T-helper 1 cell treated with Interleukin-12 subunit alpha and Interleukin-12 subunit beta and Interleukin-4 antibody, amounts not matched to agents 30 μg/mL and 1 μg/mL, for 36 hours (primary cell): ENCODE measurements around the gene NEDD9.

Experiments used
- H3K27ac Mint-ChIP-seq: one replicate; pipeline ENCODE4 v1.8.0; 2021; ENCODE audit warnings: mild to moderate bottlenecking, mixed read lengths
- H3K27me3 Mint-ChIP-seq: one replicate; pipeline ENCODE4 v1.8.0; 2021; ENCODE audit warnings: low read depth, mixed read lengths
- H3K36me3 Mint-ChIP-seq: one replicate; pipeline ENCODE4 v1.8.0; 2021; ENCODE audit warnings: low read depth, mixed read lengths
- H3K4me1 Mint-ChIP-seq: one replicate; pipeline ENCODE4 v1.8.0; 2021; ENCODE audit warnings: low read depth, mixed read lengths
- H3K4me3 Mint-ChIP-seq: one replicate; pipeline ENCODE4 v1.8.0; 2021; ENCODE audit warnings: mild to moderate bottlenecking, moderate library complexity, mixed read lengths
- H3K9me3 Mint-ChIP-seq: one replicate; pipeline ENCODE4 v1.8.0; 2021; ENCODE audit warnings: mixed read lengths

NEDD9 gene

GRCh38 chr6:11200356-11200755, 32.1 kb downstream of the NEDD9 start:
- Mint-ChIP-seq H3K36me3 (peaks cover 60% of the 10 kb centered on the region), H3K27ac (peak overlapping the region; percentile 93), H3K4me3 (no peak overlapping the region)

GRCh38 chr6:11198663-11199603, 33.5 kb downstream of the NEDD9 start:
- Mint-ChIP-seq H3K9me3 (no peaks in the 10 kb centered on the region), H3K36me3 (peaks cover 59% of the 10 kb centered on the region), H3K4me1 (peaks cover 70% of the 10 kb centered on the region), H3K27me3 (no peaks in the 10 kb centered on the region), H3K27ac (peak overlapping the region; percentile 93), H3K4me3 (peak overlapping the region; percentile 57)

More at GRCh38 chr6:11200356-11200755, 32.1 kb downstream of the NEDD9 start:
- Mint-ChIP-seq H3K4me1 (peaks cover 75% of the 10 kb centered on the region), H3K9me3 (no peaks in the 10 kb centered on the region), H3K27me3 (no peaks in the 10 kb centered on the region)

DNA sequence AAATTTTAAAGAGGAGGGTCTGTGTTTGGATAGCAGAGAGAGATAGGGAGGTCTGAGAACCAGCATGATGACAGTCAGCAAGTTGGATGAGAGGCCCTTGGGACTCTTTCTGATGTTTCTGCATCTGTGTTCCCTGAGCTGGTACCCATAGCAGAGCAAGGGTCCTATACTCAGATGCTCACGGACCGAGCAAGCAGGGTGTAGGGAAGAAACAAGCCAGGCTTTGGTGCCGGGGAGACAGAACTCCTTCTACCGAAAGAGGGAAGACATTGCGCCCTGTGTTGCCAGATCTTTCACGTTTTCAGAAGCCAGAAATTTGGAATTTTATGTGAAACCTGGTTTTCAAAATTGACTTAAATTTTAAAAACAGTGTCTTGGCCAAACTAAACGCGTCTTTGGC, 34.6 kb downstream of the NEDD9 start:
- H3K27ac Mint-ChIP-seq, result peak overlapping the region; percentile 43
- H3K9me3 Mint-ChIP-seq, result peaks cover 3% of the 10 kb centered on the region
- peaks cover 63% of the 10 kb centered on the region for H3K4me1 Mint-ChIP-seq
- H3K4me3 Mint-ChIP-seq, result no peak overlapping the region
- H3K36me3 Mint-ChIP-seq, result peaks cover 58% of the 10 kb centered on the region
- H3K27me3 Mint-ChIP-seq, result no peaks in the 10 kb centered on the region

DNA sequence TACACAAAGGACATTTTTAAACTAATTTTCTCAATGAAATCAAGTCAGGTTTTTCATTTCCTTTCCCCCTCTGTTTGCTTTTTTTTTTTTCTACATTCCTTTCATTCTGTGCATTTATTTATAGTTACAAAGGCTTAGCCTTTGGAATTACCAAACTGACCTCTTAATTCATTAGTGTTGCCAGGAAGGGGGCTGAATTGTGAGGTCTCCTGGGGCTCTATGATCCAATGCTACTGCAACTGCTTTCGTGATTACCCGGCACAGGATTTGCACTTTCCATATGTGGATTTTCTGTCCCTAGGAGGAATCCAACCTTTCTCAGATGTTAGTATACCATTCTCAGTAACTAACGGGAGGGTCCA, 35.3 kb downstream of the NEDD9 start:
- Mint-ChIP-seq H3K27ac (peak overlapping the region; percentile 16), H3K4me3 (no peak overlapping the region), H3K4me1 (peaks cover 56% of the 10 kb centered on the region), H3K9me3 (peaks cover 3% of the 10 kb centered on the region), H3K27me3 (no peaks in the 10 kb centered on the region), H3K36me3 (peaks cover 61% of the 10 kb centered on the region)

GRCh38 chr6:11196511-11197174, 35.8 kb downstream of the NEDD9 start:
- peaks cover 3% of the 10 kb centered on the region for H3K9me3 Mint-ChIP-seq
- H3K4me1 Mint-ChIP-seq, result peaks cover 51% of the 10 kb centered on the region
- peak overlapping the region; percentile 22 for H3K27ac Mint-ChIP-seq
- H3K4me3 Mint-ChIP-seq, result no peak overlapping the region
- H3K36me3 Mint-ChIP-seq, result peaks cover 62% of the 10 kb centered on the region
- no peaks in the 10 kb centered on the region for H3K27me3 Mint-ChIP-seq

- Mint-ChIP-seq H3K36me3 (peaks cover 67% of the 10 kb centered on the region), H3K27ac (no peak overlapping the region), H3K4me1 (peaks cover 33% of the 10 kb centered on the region), H3K4me3 (no peak overlapping the region), H3K9me3 (peaks cover 3% of the 10 kb centered on the region), H3K27me3 (no peaks in the 10 kb centered on the region)
These were observed 37.9 kb downstream of the NEDD9 start for GRCh38 chr6:11194356-11195218.

DNA sequence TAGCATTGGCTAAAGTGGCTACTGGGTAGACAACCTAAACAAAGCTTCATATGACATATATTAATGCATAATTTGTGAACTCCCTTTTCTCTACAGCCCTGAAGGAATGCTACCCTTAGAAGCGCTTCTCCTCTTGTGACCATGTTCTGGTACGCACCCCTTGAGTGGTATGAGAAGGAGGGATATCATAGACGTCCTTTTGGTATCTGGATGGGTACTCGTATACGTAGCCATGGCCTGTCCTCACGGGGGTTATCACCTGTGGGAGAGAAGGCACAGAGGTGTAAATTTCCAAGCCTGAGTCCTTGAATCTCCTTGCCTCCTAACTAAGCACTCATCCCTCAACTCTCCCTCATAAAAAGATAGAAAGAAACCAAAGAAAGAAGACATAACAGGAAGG, 39.0 kb downstream of the NEDD9 start:
- peaks cover 62% of the 10 kb centered on the region for H3K36me3 Mint-ChIP-seq
- H3K4me1 Mint-ChIP-seq, result peaks cover 23% of the 10 kb centered on the region
- H3K4me3 Mint-ChIP-seq, result no peak overlapping the region
- no peaks in the 10 kb centered on the region for H3K27me3 Mint-ChIP-seq
- peaks cover 3% of the 10 kb centered on the region for H3K9me3 Mint-ChIP-seq
- H3K27ac Mint-ChIP-seq, result no peak overlapping the region

DNA sequence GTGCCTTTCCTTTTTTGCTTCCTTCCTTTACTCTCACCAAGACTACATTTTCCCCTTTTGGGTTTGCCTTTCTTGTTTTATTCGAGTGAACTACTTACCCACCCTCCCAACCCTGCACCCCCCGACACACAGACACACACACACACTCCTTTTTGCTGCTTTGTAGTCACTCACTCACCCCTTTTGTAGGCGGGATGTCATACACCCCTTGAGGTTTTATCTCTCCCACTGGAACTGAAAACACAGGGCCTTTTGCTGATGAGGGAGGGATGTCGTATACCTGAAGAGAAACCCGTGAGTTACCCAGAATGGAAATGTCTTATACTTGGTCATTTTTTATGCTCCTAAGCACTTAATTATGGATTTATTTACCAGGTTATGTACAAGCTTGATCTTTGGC, 40.3 kb downstream of the NEDD9 start:
- H3K27ac Mint-ChIP-seq, result no peak overlapping the region
- peaks cover 3% of the 10 kb centered on the region for H3K9me3 Mint-ChIP-seq
- peaks cover 12% of the 10 kb centered on the region for H3K4me1 Mint-ChIP-seq
- no peak overlapping the region for H3K4me3 Mint-ChIP-seq
- H3K27me3 Mint-ChIP-seq, result no peaks in the 10 kb centered on the region
- peaks cover 69% of the 10 kb centered on the region for H3K36me3 Mint-ChIP-seq

- H3K4me3 Mint-ChIP-seq, result no peak overlapping the region
- H3K9me3 Mint-ChIP-seq, result peaks cover 3% of the 10 kb centered on the region
- peaks cover 71% of the 10 kb centered on the region for H3K36me3 Mint-ChIP-seq
- H3K27me3 Mint-ChIP-seq, result no peaks in the 10 kb centered on the region
- H3K27ac Mint-ChIP-seq, result no peak overlapping the region
- H3K4me1 Mint-ChIP-seq, result peaks cover 2% of the 10 kb centered on the region
These were observed 41.7 kb downstream of the NEDD9 start for GRCh38 chr6:11190625-11191245.

GRCh38 chr6:11189865-11190624, 42.4 kb downstream of the NEDD9 start:
- Mint-ChIP-seq H3K9me3 (peaks cover 3% of the 10 kb centered on the region), H3K4me3 (no peak overlapping the region), H3K36me3 (peaks cover 73% of the 10 kb centered on the region), H3K27me3 (no peaks in the 10 kb centered on the region), H3K27ac (no peak overlapping the region), H3K4me1 (peaks cover 2% of the 10 kb centered on the region)

GRCh38 chr6:11188161-11188915, 44.1 kb downstream of the NEDD9 start:
- no peaks in the 10 kb centered on the region for H3K27me3 Mint-ChIP-seq
- H3K27ac Mint-ChIP-seq, result no peak overlapping the region
- H3K36me3 Mint-ChIP-seq, result peaks cover 80% of the 10 kb centered on the region
- H3K4me1 Mint-ChIP-seq, result peaks cover 2% of the 10 kb centered on the region
- no peaks in the 10 kb centered on the region for H3K9me3 Mint-ChIP-seq
- no peak overlapping the region for H3K4me3 Mint-ChIP-seq

DNA sequence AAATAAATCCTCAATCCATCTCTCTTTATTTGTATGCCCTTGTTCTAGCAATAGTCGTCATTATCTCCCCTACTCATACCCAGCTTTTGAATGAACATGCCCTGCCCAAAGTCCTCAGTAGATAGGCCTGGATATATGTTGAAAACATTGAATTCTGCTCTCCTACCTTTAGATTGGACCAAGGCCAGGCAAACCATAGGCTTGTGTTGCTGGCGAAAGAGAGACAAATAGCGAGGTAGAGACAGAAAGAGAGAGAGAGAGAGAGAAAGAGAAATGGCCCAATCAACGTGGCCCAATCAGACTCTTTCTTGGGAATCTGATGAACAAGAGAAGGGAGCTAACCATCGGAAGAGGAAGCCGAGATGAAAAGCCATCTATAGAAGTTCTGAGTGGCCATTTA, 45.2 kb downstream of the NEDD9 start:
- Mint-ChIP-seq H3K27me3 (no peaks in the 10 kb centered on the region), H3K9me3 (no peaks in the 10 kb centered on the region), H3K27ac (no peak overlapping the region), H3K4me3 (no peak overlapping the region), H3K4me1 (peaks cover 2% of the 10 kb centered on the region), H3K36me3 (peaks cover 81% of the 10 kb centered on the region)
